Activated CD4-positive, alpha-beta T cell treated with anti-CD3 and anti-CD28 coated beads, Interleukin-2, Interleukin-6, amounts not matched to agents 100 ng/mL and 50 ng/mL, durations not matched to agents 16 hours and 8 hours (primary cell): Measurements from ENCODE around the gene CUBN.
A peak's percentile ranks its signal among the peaks of the same experiment; 100 is the strongest.

ENCODE experiments used
- DNase-seq: peaks from one replicate; pipeline ENCODE4 v3.0.0-alpha.2; 2020

Gene CUBN

GRCh38 chr10:17006631-17007417 lies 122.8 kb downstream of the CUBN start:
- DNase-seq = no peak

GRCh38 chr10:17005621-17006566 lies 123.7 kb downstream of the CUBN start:
- DNase-seq = no peak

- no peak for DNase-seq
These were observed 124.7 kb downstream of the CUBN start for GRCh38 chr10:17004801-17005380.

- DNase-seq = no peak
These were observed 125.8 kb downstream of the CUBN start for GRCh38 chr10:17003651-17004286.

- DNase-seq = peak; percentile 80
These were observed 126.5 kb downstream of the CUBN start for GRCh38 chr10:17003151-17003550.

GRCh38 chr10:17001961-17002749 lies 127.5 kb downstream of the CUBN start:
- DNase-seq = peak; percentile 70

- no peak for DNase-seq
These were observed 128.3 kb downstream of the CUBN start for GRCh38 chr10:17001297-17001744.

GRCh38 chr10:16999665-17000451 lies 129.8 kb downstream of the CUBN start:
- no peak for DNase-seq

- no peak for DNase-seq
These were observed 133.1 kb downstream of the CUBN start for GRCh38 chr10:16996530-16996964.

GRCh38 chr10:16995867-16996529 lies 133.6 kb downstream of the CUBN start:
- DNase-seq = no peak

- DNase-seq = no peak
These were observed 136.4 kb downstream of the CUBN start for GRCh38 chr10:16993186-16993585.

- DNase-seq = no peak
These were observed 136.9 kb downstream of the CUBN start for GRCh38 chr10:16992611-16993119.

GRCh38 chr10:16991011-16991410 lies 138.6 kb downstream of the CUBN start:
- DNase-seq = no peak

- no peak for DNase-seq
These were observed 139.8 kb downstream of the CUBN start for GRCh38 chr10:16989826-16990293.

GRCh38 chr10:16988900-16989299 lies 140.7 kb downstream of the CUBN start:
- no peak for DNase-seq

GRCh38 chr10:16987976-16988610 lies 141.5 kb downstream of the CUBN start:
- DNase-seq = no peak

- no peak for DNase-seq
These were observed 142.4 kb downstream of the CUBN start for GRCh38 chr10:16987206-16987621.

GRCh38 chr10:16986406-16987205 lies 143.0 kb downstream of the CUBN start:
- no peak for DNase-seq

GRCh38 chr10:16986082-16986405 lies 143.6 kb downstream of the CUBN start:
- no peak for DNase-seq
